Testis (tissue), 3 donors: ENCODE results near the gene HHLA2. TPM values are rescaled to one million over a fixed set of nuclear protein-coding genes. Genes with fewer than 3 reads are reported as not detected.

Source experiments
- DNase-seq: peaks from one replicate; pipeline ENCODE4 v3.0.0-alpha.2; 2019
- H3K27ac ChIP-seq, 2 donors: fragments of 200-600 bp; sonication (generic); one replicate each; pipeline ENCODE4 v1.5.1; 2019
- H3K27me3 ChIP-seq: fragments of 200-600 bp; sonication (generic); one replicate; pipeline ENCODE4 v1.5.1; 2019
- H3K36me3 ChIP-seq: fragments of 200-600 bp; sonication (generic); one replicate; pipeline ENCODE4 v1.5.1; 2017; ENCODE audit warnings: low read depth; ENCODE audit errors: missing control alignments
- H3K4me1 ChIP-seq: fragments of 200-600 bp; sonication (generic); one replicate; pipeline ENCODE4 v1.5.1; 2019
- H3K4me3 ChIP-seq, 2 donors: fragments of 200-600 bp; sonication (generic); one replicate each; pipeline ENCODE4 v1.5.1; 2017 to 2019
- H3K9me3 ChIP-seq: fragments of 200-600 bp; sonication (generic); one replicate; pipeline ENCODE4 v1.5.1; 2017
- CTCF ChIP-seq, 3 experiments: fragments of 450-650 bp in 2 of 3; fragments of 200-600 bp in 1 of 3; sonication (generic) in 1 of 3; IDR thresholded peaks; one replicate each; pipeline ENCODE4 v1.5.1; 2016 to 2019; ENCODE audit warnings: antibody characterized with exemption in 3 of 3, mild to moderate bottlenecking in 2 of 3, moderate library complexity in 1 of 3
- POLR2A ChIP-seq: fragments of 450-650 bp; IDR thresholded peaks from one replicate; pipeline ENCODE4 v1.6.1; 2017; ENCODE audit warnings: antibody characterized with exemption, mild to moderate bottlenecking, moderate library complexity
- WGBS, 2 donors: methylation state at CpG; one replicate each; pipeline ENCODE4 v1.1.5; 2018; 5-methylcytosine and 5-hydroxymethylcytosine counted together
- intact Hi-C: fragments of 100-400 bp; cut with DNase I; formaldehyde crosslinking; loops from one replicate; pipeline ENCODE4 v1.15.1; 2023; ENCODE audit warnings: low total_unique reads
- polyA plus RNA-seq: library from polyadenylated mRNA; stranded (reverse); fragments of 350-450 nt; fragmentation: Illumina TruSeq; extraction: RNeasy Lipid Tissue Mini Kit (QIAGEN cat#74804); gene quantifications from one replicate; pipeline ENCODE4 v1.2.3, GENCODE V29; 2014; ENCODE audit warnings: low read depth, low replicate concordance; ENCODE audit not compliant: insufficient read depth
- total RNA-seq, 2 donors: library from RNA; depleted of rRNA; stranded (reverse); fragments of >200 nt; gene quantifications; one replicate each; pipeline ENCODE4 v1.2.3, GENCODE V29; 2016

Gene HHLA2
- total and polyA plus RNA-seq, 3 donors from 2014 or later, result 1.5 to 6.7 (median 5.2) TPM

DNA sequence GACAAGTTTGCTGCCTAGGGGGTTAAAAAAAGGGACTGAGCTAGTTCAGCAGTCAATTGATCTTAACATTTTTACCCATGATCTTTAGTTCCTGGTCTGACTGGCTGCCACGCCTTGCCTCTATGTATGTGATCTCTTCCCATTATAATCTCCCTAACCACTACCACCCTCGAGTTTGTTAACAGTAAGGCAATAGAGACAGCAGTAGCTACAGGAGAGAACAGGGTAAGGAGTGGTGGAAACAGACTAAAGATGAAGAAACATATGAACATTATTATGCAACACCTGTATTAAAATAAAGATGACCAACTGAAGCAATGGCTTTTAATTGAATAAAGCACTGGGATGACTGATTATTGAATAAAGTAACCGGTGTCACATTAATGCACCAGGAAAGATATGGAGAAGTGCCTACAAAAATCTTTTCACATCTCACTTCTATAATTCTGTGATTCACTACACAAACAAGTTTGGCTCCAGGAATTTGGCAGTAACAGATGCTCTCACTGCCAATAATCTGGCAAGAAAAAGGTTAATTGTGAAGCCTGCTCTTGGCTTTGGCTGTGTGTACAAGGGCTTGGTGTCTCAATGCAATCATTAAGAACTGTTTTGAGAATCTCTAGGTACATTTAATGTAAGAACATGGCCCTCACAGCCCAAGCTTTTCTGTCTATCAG is 95.7 kb downstream of the HHLA2 start:
- TF ChIP-seq POLR2A (no peak), CTCF (IDR thresholded peaks at IDR 0.05) (no peak)
- Histone ChIP-seq H3K27me3 (no peaks in the 10 kb centered on the region), H3K4me3 (no peak overlapping the region), H3K4me1 (no peaks in the 10 kb centered on the region), H3K9me3 (no peaks in the 10 kb centered on the region), H3K27ac (no peak overlapping the region), H3K36me3 (no peaks in the 10 kb centered on the region)
- 77 to 90% methylated on average over 3 of the region's 3 CpGs for WGBS, 2 donors
- no peak for DNase-seq
- intact Hi-C loops, result no loop called here

DNA sequence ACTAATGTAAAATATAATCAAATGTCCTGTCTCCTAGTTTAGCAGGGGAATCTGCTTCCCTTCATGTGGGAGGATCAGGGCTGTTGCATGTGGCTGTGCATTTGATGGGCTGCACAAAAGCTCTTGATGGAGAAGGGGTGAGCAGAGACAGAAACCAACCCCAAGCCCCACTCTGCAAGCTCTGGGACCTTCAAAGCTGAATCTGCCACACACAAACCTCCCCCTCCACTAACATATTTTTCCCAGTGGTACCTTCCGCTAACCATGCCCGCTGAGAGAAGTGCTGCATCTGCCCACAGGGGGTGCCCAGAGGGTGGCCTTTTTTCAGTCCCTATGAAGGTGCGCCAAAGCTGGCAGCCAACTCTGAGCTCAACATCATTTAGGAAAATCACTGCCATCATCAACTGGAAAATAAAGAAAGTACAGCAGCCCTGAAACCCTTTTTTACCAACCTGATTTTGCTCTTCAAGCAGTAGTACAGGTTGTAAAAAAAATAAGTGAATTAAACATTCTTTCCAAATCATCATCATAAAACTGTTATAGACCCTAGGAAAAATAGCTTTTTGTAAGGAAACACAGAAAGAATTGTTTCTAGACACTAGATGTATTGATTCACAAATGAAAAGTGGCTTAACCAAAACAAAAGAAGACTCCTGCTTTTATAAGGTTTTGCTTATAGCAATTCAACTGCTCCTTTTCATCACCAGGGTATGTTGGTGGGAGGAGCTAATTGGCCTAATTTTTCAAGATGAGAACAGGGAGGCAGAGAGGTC is 97.0 kb downstream of the HHLA2 start:
- intact Hi-C loops, result no loop called here
- no peak overlapping the region for H3K4me3 ChIP-seq
- TF ChIP-seq POLR2A, result no peak
- TF ChIP-seq CTCF (IDR thresholded peaks at IDR 0.05), result no peak
- no peaks in the 10 kb centered on the region for H3K4me1 ChIP-seq
- no peaks in the 10 kb centered on the region for H3K36me3 ChIP-seq
- H3K27me3 ChIP-seq, result no peaks in the 10 kb centered on the region
- no peaks in the 10 kb centered on the region for H3K9me3 ChIP-seq
- WGBS, 2 donors, result 65 to 88% methylated on average over 2 to 3 of the region's 3 CpGs
- H3K27ac ChIP-seq, result no peak overlapping the region
- DNase-seq, result no peak

DNA sequence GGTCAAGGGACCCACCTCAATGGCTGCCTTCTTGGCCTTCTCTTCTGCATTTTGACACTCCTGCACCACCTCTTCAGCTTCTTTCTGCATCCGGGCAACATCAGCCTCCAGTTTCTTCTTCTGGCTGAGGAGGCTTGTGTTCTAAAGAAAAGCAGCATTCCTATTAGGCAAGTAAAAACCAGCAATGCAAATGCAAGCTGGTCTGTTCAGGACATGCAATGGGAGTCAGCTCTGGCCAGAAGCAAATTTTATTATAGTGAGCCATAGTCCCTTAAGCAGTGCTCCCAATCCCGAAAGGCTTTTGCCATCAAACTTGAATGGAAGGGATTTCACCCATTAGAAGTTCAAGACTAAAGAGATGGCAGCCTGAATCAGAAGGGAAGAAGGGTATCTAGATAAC is 97.7 kb downstream of the HHLA2 start:
- WGBS, 2 donors, result 86 to 87% methylated on average over 2 of the region's 2 CpGs
- Histone ChIP-seq H3K4me3 (no peak overlapping the region), H3K9me3 (no peaks in the 10 kb centered on the region), H3K36me3 (no peaks in the 10 kb centered on the region), H3K27me3 (no peaks in the 10 kb centered on the region), H3K4me1 (no peaks in the 10 kb centered on the region), H3K27ac (no peak overlapping the region)
- TF ChIP-seq CTCF (IDR thresholded peaks at IDR 0.05) (no peak), POLR2A (no peak)
- intact Hi-C loops, result no loop called here
- DNase-seq, result no peak

GRCh38 chr3:108394563-108394962 is 98.2 kb downstream of the HHLA2 start:
- DNase-seq, result no peak
- H3K27ac ChIP-seq, result no peak overlapping the region
- H3K4me1 ChIP-seq, result no peaks in the 10 kb centered on the region
- no peaks in the 10 kb centered on the region for H3K9me3 ChIP-seq
- intact Hi-C loops, result no loop called here
- H3K27me3 ChIP-seq, result no peaks in the 10 kb centered on the region
- WGBS, 2 donors, result 72% methylated on average over 3 of the region's 3 CpGs
- no peaks in the 10 kb centered on the region for H3K36me3 ChIP-seq
- H3K4me3 ChIP-seq, result no peak overlapping the region
- TF ChIP-seq POLR2A, result no peak
- no peak for TF ChIP-seq CTCF (IDR thresholded peaks at IDR 0.05)
